GM19467 (cell line): ENCODE data around the gene CCL25.
"Not testable (repeated sequence)": the region's sequence is repeated elsewhere in the genome, so short reads cannot be mapped to it uniquely, and the experiment has no call there.

Experiments
- ATAC-seq: cut with Tn5 transposase; IDR thresholded peaks from one replicate; pipeline ENCODE4 v1.9.1; 2021; ENCODE audit warnings: mild to moderate bottlenecking, moderate library complexity; ENCODE audit not compliant: unreplicated experiment

CCL25 gene, protein sequence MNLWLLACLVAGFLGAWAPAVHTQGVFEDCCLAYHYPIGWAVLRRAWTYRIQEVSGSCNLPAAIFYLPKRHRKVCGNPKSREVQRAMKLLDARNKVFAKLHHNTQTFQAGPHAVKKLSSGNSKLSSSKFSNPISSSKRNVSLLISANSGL

DNA sequence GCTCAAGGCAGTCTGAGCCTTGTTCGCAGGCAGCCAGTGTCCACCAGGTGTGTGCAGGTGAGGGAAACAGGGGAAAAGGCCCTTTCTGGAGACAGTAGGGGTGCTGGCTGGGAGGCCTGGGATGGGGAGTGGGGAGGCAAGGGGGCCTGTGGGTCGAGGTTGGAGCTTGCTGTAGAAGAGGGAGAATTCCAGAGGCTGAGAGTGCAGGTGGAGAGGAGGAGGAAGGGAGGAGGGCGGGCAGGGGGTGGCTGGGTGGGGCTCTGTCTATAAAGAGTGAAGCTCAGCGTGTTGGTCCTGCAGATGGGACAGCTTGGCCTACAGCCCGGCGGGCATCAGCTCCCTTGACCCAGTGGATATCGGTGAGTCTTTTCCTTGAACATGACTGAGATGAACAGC, at the start of gene CCL25:
Gene CCL25 (plus strand): TSS at position 297 of the 396 bp plus-strand sequence. CDS start 290 bp downstream, outside the sequence.
- no peak for ATAC-seq

DNA sequence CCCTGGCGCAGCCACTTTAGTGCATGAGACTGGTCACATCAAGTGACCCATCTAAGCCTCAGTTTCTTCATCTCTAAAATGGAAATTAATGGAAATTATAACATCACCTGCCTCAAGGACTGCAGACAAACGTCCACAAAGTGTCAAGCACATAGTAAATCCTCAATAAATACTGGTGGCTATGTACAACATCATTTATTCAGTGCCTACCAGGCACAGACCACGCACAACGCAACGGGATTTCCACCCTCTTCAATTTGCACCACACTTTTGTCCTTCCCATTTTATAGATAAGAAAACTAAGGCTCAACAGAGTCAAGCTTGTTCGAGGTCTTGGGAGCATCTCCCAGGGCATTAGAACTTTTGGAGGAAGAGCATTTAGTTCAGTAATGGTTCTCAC, 48.6 kb upstream of the CCL25 start:
- ATAC-seq, result no peak

DNA sequence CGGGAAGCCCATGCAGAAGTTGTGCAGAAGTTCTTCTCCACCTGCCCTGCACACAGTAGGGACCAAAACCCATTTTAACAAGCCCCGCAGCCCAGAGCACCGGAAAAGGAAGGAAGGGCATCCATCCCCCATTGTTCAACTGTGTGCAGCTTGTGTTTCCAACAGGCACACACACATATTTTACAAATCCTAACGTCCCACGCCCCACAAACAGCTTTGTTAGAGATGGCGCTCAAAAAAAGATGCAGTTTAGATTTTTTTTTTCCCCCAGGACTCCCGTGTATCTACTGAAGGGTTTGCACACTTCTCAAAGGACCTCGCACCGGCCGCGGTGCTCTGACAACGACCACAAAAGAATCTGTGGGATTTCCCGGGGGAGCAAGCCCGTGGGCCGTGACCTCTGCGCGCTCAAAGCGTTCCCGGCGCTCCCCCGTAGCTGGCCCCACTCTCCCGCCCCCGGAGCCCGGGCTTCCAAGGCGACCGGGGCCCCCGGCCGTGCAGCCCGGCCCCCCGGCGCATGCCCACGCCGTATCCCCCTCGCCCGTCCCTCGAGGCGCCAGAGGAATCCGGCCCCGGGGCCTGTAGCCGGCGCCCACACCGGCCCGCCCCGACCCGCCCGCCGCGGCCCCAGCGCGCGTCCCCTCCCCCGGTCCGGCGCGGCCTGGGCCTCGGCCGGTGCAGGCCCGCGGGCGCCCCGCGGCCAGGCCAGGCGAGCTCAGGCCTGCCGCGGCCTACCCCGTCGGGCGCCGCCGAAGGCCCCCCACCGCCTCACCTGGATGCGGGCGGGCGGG, 47.6 kb upstream of the CCL25 start:
- peak; percentile 20 for ATAC-seq

DNA sequence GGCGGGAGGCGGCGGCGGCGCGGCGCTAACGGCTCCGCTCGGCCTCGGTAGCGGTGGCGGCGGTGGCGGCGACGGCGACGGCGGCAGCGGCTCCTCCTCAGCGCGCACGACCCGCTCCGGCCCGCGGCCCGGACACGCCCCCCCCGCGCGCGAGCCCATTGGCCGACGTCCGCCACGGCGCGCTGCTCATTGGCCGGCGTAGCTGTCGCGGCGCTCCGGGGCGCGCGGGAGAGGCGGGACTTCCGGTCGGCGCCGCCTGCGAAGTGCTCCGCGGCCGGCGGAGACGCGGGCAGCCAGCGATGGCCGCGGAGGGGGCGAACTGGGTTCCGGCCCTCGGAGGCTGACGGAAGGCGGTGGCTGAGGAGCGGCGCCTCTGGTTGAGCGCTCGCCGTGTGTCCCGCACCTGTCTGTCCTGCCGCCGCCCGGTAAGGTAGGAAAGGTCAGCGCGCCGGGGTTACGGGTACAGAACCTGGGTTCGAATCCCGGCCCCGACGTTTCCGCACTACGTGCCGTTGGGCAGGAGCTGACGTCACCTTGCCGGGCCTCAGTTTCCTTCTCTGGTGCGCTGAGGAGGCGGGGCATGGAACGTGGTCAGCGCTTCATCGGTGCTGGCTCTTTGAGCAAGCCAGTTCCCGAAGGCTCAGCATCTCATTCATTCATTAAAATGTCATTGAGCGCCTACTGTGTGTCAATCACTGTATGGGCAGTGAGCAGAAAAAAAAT, 46.9 kb upstream of the CCL25 start, which contains the start of gene ELAVL1:
Gene ELAVL1 (minus strand): TSS at position 108 of the 723 bp plus-strand sequence. CDS start 13,826 bp downstream, outside the sequence.
- peak; percentile 58 for ATAC-seq

DNA sequence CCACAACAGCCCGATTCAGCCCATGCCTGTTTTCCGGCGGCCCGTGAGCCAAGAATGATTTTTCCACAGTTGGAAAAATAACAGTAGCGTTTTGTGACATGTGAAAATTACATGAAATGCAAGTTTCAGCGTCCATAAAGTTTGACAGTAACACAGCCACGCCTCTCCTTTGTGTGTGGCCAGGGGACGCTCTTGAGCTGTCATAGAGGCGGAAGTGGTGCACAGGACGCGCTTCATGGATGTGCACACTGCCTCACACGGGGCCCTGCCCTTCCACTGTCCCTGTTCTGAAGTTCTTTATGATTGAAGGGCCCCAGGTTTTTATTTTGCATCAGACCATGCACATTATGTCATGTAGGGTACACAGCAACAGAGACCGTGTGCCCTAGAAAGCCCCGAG, 34.8 kb upstream of the CCL25 start:
- no peak for ATAC-seq

DNA sequence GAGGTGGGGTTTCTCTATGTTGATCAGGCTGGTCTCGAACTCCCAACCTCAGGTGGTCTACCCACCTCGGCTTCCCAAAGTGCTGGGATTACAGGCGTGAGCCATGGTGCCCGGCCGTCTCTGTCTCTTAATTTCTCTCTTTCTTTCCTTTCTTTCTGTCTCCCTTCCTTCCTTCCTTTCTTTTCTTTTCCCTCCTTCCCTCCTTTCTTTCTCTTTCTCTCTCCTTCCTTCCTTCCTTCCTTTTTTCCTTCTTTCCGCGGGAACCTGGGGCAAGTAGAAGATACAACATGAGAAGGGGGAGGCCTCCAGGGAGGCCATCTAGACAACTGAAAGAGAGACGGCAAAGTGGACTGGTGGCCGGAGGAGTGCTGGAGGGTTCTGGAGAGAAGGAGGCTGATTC, 31.9 kb upstream of the CCL25 start:
- no peak for ATAC-seq

DNA sequence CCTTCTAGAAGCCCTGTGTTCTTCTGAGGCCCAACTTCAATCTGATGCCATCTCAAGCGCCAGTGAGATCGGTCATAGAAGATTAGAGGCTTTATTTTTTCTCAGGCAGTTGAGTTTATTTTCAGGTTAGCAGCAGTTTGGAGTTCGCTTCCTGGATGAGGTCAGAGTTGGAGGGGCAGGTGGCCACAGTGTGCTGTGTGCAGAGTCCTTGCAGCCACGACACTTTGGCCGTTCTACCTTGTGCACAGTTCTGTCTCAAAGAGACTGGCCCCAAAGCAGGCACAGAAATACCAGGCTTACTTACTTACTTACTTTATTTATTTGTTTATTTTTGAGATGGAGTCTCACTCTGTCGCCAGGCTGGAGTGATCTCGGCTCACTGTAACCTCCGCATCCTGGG, 31.2 kb upstream of the CCL25 start:
- ATAC-seq, result no peak

DNA sequence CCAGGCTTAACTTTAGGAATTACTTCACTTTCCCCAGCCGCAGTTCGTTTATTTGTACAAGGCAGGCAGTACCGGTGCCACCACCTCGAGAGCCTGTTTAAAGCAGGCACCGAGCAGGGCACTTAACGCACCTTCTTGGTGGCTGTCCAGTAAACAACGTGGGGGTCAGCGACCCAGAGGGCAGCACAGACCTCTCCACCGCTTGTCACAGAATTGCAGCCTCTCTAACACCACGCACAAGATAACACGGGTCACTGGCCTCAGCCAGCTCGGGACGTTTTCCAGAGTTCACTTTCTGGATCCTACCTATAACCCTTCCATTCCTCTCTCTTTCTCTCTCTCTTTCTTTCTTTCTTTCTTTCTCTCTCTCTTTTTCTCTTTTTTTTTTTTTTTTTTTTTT, 30.3 kb upstream of the CCL25 start:
- ATAC-seq, result no peak

DNA sequence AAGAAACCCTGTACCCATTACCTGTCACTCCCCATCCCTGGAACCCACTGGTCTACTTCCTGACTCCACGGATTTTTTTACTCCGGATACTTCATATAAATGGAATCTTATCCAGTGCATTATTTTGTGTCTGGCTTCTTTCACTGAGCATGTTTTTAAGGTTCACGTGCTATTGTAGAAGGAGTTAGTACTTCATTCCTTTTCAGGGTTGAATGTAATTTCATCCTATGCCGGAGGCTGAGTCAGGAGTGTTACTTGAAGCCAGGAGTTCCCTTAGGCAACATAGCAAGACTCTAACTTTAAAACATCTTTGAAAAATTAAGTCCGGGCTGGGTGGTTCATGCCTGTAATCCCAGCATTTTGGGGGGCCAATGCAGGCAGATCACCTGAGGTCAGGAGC, 29.2 kb upstream of the CCL25 start:
- no peak for ATAC-seq

DNA sequence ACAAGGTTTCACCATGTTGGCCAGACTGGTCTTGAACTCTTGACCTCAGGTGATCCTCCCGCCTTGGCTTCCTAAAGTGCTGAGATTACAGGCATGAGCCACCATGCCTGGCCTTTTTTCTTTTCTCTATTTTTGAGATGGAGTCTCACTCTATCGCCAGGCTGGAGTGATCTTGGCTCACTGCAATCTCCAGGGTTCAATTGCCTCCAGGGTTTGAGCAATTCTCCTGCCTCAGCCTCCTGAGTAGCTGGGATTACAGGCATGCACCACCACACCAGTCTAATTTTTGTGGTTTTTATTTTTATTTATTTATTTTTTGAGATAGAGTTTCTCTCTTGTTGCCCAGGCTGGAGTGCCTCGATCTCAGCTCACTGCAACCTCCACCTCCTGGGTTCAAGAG, 28.3 kb upstream of the CCL25 start:
- not testable (repeated sequence) for ATAC-seq

DNA sequence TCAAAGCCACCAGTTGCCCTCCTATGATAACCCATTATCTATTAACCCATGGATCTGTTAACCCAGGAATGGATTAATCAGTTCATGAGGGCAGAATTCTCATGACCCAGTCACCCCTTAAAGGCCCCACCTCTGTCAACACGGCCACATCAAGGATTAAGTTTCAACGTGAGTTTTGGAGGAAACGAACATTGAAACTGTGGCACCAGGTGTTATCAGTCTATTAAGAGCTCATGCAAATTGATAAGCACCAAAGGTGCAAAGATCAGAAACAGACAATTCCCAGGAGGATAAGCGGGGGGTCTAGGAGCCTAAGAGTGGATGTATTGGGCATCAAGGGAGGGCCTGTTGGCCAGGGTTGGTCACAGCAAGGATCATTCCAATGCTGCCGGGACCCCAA, 27.2 kb upstream of the CCL25 start:
- no peak for ATAC-seq

DNA sequence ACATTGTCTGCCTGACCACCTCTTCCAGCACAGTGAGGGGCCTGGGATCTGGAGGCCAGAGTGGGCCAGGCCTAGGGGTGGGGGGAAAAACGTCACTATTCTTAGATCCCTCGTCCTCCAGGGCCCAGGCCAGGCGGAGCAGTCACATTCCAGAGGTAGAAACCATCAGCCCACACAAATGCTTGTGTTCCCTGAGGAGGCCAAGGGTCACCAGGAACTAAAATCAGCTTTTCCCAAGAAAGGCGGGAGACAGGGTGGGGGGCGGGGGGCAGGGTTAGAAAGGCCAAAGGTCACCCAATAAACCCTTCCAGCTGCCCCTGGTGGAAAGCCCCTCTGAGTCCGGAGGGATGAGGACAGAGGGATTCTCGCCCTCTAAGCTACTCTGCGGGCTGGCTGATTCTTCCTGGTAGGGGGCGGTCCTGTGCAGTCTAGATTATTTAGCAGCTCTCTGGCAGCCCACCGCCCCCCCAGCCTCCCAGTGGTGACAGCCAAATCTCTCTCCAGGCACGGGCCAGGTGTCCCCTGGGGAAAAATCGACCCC, 23.5 kb upstream of the CCL25 start:
- ATAC-seq, result no peak

DNA sequence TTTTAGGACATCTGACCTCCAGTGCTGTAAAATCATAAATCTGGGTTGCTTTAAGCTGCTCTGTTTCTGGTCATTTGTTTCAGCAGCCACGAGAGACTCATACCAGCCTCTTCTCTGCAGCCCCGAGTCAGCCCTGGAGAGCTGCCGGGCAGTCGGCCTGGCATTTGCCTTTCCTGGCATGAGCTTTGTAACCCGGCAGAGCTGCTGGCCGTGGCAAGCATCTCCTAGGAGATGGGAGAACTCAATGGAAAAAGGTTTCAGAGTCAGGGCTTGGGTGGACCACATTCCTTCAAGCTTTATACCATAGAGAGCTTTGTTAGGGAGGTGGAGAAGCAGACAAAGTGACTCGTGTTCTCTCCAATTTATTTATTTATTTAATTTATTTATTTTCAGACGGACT, 21.6 kb upstream of the CCL25 start:
- ATAC-seq, result no peak

DNA sequence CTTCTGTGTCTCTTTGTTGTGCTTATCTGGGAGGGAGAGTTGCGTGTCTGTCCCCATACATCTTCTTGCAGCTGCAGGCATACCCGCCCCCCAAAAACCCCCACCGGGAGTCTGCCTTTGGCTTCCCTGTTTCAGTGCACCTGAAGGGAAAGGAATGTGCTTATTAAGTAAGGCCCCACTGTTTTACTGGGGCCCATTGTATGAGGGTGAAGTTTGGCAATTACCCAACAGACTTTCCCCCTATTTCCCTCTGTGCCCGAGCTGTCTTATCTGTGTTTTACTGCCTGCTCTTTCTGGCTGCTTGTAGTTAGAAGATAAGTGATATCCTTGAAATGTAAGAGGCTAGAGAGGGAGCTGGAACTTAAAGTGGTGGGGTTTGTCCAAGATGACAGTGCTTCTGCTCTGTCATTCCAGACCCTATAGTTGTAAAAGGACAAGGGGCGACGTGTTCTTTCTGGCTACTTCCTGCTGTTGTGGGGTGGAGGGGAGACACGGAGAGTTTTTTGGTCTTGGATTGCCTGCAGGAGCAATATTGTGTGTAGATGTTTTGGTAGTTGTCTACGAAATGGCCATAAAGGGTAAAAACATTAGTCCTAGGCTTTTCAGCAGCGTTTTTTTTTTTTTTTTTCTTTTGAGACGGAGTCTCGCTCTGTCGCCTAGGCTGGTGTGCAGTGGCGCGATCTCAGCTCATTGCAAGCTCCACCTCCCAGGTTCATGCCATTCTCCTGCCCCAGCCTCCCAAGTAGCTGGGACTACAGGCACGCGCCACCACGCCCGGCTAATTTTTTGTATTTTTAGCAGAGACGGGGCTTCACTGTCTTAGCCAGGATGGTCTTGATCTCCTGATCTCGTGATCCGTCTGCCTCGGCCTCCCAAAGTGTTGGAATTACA, 19.0 kb upstream of the CCL25 start:
- not testable (repeated sequence) for ATAC-seq

DNA sequence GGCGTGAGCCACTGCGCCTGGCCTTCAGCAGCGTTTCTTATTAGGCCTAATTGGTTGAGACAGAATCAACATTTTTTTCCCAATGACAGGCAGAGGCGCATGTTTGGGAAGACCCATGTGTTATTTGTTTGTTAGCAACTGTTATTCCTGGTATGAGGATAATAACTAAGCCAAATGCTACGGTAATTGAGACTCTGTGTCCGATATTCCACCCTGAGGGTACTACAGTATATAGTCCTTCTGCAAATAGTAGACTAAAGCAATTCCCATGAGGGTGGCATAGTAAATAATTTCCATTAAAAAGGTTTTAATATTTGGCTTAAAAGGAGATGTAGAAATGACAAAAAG, 18.4 kb upstream of the CCL25 start:
- ATAC-seq, result no peak

DNA sequence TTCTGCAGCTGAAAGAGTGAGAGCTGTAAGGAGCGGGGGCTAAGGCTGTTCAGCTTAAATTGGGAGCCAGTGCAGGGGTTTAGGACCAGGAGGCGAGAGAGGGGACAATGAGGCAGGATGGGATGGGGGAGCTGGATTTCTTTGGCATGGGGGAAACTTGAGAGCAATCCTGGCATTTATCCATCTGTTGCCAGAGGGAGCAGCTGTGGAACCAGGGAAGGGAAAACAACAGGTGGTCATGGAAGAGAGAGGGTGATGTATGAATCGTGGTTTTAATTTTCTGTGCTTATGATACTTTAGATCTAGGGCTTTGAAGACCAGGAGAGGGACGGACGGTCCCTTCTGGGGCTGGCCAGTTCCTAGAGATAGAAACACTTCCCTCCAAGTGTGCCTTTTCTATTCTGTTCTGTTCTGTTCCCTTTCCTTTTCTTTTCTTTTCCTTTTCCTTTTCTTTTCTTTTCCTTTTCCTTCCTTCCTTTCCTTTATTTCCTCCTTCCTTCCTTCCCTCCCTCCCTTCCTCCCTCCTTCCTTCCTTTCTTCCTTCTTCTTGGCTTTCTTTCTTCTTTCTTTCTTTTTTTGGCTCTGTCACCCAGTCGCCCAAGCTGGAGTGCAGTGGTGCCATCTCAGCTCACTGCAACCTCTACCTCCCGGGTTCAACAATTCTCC, 16.0 kb upstream of the CCL25 start:
- no peak for ATAC-seq

DNA sequence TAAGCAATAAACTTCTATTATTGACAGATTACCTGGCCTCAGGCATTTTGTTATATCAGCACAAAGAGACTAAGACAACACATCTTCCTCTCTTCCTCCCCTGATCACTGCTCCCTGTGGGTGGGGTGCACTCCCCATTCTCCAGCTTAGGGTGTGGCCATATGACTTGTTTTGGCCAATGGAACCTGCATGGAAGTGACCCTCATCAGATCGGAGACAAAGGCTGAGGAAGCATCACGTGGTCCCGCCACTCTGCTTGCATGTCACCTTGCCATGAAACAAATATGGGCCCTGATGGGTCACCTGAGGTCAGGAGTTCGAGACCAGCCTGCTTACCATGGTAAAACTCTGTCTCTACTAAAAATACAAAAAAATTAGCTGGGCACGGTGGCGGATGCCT, 13.7 kb upstream of the CCL25 start:
- ATAC-seq, result no peak

DNA sequence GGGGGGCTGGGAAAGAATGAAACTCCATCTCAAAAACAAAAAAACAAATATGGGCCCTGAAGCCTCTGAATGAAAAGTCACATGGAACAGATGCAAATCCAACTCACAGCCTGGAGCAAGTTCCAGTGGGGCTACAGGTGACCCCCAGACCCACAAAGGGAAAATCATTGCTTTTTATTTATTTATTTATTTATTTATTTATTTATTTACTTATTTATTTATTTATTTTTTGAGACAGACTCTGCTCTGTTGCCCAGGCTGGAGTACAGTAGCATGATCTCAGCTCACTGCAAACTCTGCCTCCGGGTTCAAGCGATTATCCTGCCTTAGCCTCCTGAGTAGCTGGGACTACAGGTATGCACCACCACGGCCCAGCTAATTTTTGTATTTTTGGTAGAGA, 13.3 kb upstream of the CCL25 start:
- ATAC-seq, result no peak

DNA sequence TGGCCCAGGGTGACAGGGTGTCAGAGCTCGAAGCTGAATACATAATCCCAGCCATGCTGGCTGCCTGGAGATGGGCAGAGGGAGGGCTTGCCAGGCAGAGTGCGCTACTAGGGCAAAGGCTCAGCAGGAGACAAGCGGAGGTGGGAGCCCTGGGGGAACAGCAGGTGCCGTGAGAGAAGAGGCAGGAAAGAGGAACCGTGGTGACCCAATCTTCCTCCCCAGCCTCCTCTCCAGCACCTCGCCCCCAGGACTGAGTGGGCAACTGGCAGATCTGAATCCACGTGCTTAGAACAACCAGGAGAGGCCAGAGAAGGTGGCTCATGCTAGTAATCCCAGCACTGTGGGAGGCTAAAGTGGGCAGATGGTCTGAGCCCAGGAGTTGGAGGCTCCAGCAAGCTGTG, 11.0 kb upstream of the CCL25 start:
- ATAC-seq, result no peak

DNA sequence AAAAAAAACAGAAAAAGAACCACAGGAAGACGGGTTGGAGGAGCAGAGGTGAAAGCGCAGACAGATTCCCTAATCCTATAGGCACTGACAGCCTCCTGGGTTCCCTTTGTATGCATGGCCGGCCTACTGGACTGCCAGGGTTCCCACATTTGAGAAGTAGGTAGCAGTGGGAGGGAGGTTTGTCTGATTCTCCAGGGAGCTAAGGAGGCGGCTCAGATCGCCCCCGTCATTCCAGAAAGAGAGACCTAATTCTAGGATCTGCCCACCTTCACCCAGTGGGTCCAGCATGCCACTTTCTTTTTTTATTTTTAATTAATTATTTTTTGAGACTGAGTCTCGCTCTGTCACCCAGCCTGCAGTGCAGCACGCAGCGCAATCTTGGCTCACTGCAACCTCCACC, 9.7 kb upstream of the CCL25 start:
- no peak for ATAC-seq
